Spleen (tissue), 11 donors: ENCODE results near the gene NFIB. TPM values are rescaled to one million over a fixed set of nuclear protein-coding genes. Genes with fewer than 3 reads are reported as not detected.

Experiments used
- DNase-seq: peaks from one replicate; pipeline ENCODE4 v3.0.0-alpha.2; 2020
- H3K27ac ChIP-seq, 8 donors: fragments of 200-600 bp; sonication (generic) in 7 of 8; 1 replicate in 4 of 8; 2 replicates in 4 of 8; pipeline versions ENCODE4 v1.5.0 to v1.8.0; 2016 to 2021; ENCODE audit warnings: inconsistent platforms in 4 of 8, mild to moderate bottlenecking in 4 of 8, moderate library complexity in 1 of 8
- H3K27me3 ChIP-seq, 7 donors: fragments of 200-600 bp; sonication (generic) in 6 of 7; replicated peaks in 1 of 7; 1 replicate in 4 of 7; 2 replicates in 3 of 7; pipeline versions ENCODE4 v1.5.0 to v1.8.0; 2016 to 2021; ENCODE audit warnings: inconsistent platforms in 3 of 7, mild to moderate bottlenecking in 1 of 7
- H3K36me3 ChIP-seq, 6 donors: fragments of 200-600 bp; sonication (generic) in 5 of 6; 1 replicate in 4 of 6; 2 replicates in 2 of 6; pipeline versions ENCODE4 v1.5.0 to v1.8.0; 2016 to 2021; ENCODE audit warnings: inconsistent platforms in 2 of 6
- H3K4me1 ChIP-seq, 6 donors: fragments of 200-600 bp; sonication (generic) in 5 of 6; 1 replicate in 3 of 6; 2 replicates in 3 of 6; pipeline versions ENCODE4 v1.5.0 to v1.8.0; 2016 to 2021; ENCODE audit warnings: inconsistent platforms in 3 of 6
- H3K4me3 ChIP-seq, 8 donors: fragments of 200-600 bp; sonication (generic) in 7 of 8; 1 replicate in 4 of 8; 2 replicates in 4 of 8; pipeline versions ENCODE4 v1.5.0 to v1.8.0; 2016 to 2021; ENCODE audit warnings: inconsistent platforms in 4 of 8, mild to moderate bottlenecking in 4 of 8, moderate library complexity in 2 of 8
- H3K9me3 ChIP-seq, 8 donors: fragments of 200-600 bp; sonication (generic) in 7 of 8; 1 replicate in 4 of 8; 2 replicates in 4 of 8; pipeline versions ENCODE4 v1.5.0 to v1.8.0; 2016 to 2021; ENCODE audit warnings: inconsistent platforms in 4 of 8
- CTCF ChIP-seq, 11 experiments: fragments of 200-600 bp in 7 of 11; fragments of 450-650 bp in 4 of 11; sonication (generic) in 4 of 11; IDR thresholded peaks in 8 of 11; conservative IDR thresholded peaks in 3 of 11; 1 replicate in 7 of 11; 2 replicates in 4 of 11; pipeline versions ENCODE4 v1.4.0 to v1.8.0; 2016 to 2021; ENCODE audit warnings: antibody characterized with exemption in 11 of 11, inconsistent platforms in 4 of 11, mild to moderate bottlenecking in 1 of 11
- POLR2A ChIP-seq, 3 donors: fragments of 450-650 bp; IDR thresholded peaks; one replicate each; pipeline ENCODE4 v1.5.1; 2017; ENCODE audit warnings: antibody characterized with exemption in 3 of 3, mild to moderate bottlenecking in 1 of 3
- POLR2AphosphoS5 ChIP-seq, 3 donors: sonication (generic); formaldehyde crosslinking; IDR thresholded peaks; one replicate each; pipeline ENCODE4 v1.5.1; 2017; ENCODE audit warnings: antibody characterized with exemption in 3 of 3
- WGBS, 5 donors: extraction: QIAGEN DNeasy Blood & Tissue Kit in 3 of 5; methylation state at CpG; one replicate each; pipeline versions ENCODE4 v1.1.5 to v1.1.7; 2013 to 2018; 5-methylcytosine and 5-hydroxymethylcytosine counted together
- intact Hi-C: fragments of 100-400 bp; cut with DNase I; formaldehyde crosslinking; loops from one replicate; pipeline ENCODE4 v1.15.0; 2023; ENCODE audit warnings: low total_unique reads
- polyA plus RNA-seq, 3 donors: library from polyadenylated mRNA; stranded (reverse); fragments of 200-250 nt; gene quantifications; one replicate each; pipeline ENCODE4 v1.2.1, GENCODE V29; 2013
- total RNA-seq, 7 donors: library from RNA; depleted of rRNA in 3 of 7; stranded (reverse); fragments of >200 nt in 3 of 7; fragmentation: NEBNext Ultra II Directional in 4 of 7; extraction: Animal tissue kit (Norgen Biotek cat#: 25700) in 4 of 7; gene quantifications; one replicate each; pipeline versions ENCODE4 v1.1.0 to v1.2.1, GENCODE V29; 2016 to 2021
- donor health status: healthy with polysubstance abuse.
- donor health status: DM: no; HTN: no; CAD: no; lungs with moderate emphysema.
- donor health status: DM: no; HTN: no; CAD: no.
- donor health status: Bipolar disorder and iron deficiency.
- donor health status: healthy.
- donor health status: DM: no; HTN: no; CAD: no.
- donor health status: DM: yes; HTN: yes; CAD: no.

Gene NFIB
- total and polyA plus RNA-seq, 10 donors = 3.6 to 96.8 (median 48.4) TPM

DNA sequence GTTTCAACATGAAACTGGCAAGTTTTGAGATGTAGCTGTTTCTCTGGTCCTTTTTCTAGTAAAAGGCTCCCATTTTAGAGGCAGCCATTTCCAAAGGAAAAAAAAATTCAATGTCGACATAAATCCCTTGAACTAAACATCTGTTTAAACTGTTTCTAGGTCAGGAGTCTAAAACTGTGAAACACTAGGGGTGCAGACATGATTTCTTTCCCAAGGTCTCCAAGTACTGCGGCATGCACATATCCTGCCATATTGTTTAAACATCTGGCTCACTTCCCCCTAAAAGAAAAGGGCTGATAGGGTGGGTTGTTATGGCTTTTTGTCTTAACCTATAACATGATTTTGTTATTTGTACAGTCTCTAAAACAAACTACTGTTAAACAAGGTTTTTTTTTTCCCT lies 51.1 kb downstream of the NFIB start:
- no peaks in the 10 kb centered on the region for H3K4me1 ChIP-seq
- 60 to 88% (median 72%) methylated on average over 2 of the region's 2 CpGs for WGBS, 5 donors

DNA sequence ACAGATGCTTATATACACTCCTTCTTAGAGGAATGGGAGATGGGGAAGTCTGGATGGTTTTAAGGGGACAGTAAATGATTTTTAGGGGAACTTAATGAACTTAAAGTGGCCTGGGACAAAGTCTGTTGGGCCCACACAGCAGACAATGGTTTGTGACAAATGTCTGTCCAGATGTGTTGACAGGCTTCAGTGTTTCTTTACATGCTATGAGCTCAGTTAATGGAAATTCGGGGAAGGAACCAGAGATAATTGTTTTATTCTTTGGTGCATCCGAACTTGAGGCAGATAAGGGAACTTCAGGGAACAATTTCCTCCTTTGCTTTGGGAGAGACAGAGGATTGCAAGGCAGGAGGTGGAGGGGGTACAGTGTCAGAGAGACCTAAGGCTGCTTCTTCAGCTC lies 52.3 kb downstream of the NFIB start:
- intact Hi-C loops = no loop called here
- peaks cover 0 to 6% (median 0%) of the 10 kb centered on the region in 6 donors for H3K4me1 ChIP-seq
- H3K27me3 ChIP-seq = no peaks in the 10 kb centered on the region
- no peak overlapping the region for H3K4me3 ChIP-seq
- H3K27ac ChIP-seq = no peak overlapping the region
- no peaks in the 10 kb centered on the region for H3K36me3 ChIP-seq
- TF ChIP-seq POLR2AphosphoS5 (IDR thresholded peaks at IDR 0.05) (no peak), CTCF (IDR thresholded peaks at IDR 0.05 in 8 of 11, conservative IDR thresholded peaks at IDR 0.05 in 3 of 11) (no peak), POLR2A (IDR thresholded peaks at IDR 0.05) (no peak)
- WGBS, 5 donors = 60 to 86% (median 74%) methylated on average over 2 of the region's 2 CpGs
- no peaks in the 10 kb centered on the region for H3K9me3 ChIP-seq
- no peak for DNase-seq

More for the DNA sequence above, 51.1 kb downstream of the NFIB start:
- intact Hi-C loops = no loop called here
- no peaks in the 10 kb centered on the region for H3K27me3 ChIP-seq
- no peak overlapping the region for H3K27ac ChIP-seq
- TF ChIP-seq CTCF (IDR thresholded peaks at IDR 0.05 in 8 of 11, conservative IDR thresholded peaks at IDR 0.05 in 3 of 11) = no peak
- TF ChIP-seq POLR2AphosphoS5 (IDR thresholded peaks at IDR 0.05) = no peak
- TF ChIP-seq POLR2A (IDR thresholded peaks at IDR 0.05) = no peak
- no peak overlapping the region for H3K4me3 ChIP-seq
- no peaks in the 10 kb centered on the region for H3K9me3 ChIP-seq
- H3K36me3 ChIP-seq = no peaks in the 10 kb centered on the region
- no peak for DNase-seq

GRCh38 chr9:14260101-14260500 lies 53.8 kb downstream of the NFIB start:
- H3K4me1 ChIP-seq = peaks cover 0 to 7% (median 0%) of the 10 kb centered on the region in 6 donors

GRCh38 chr9:14258660-14259239 lies 55.2 kb downstream of the NFIB start:
- no peak overlapping the region for H3K27ac ChIP-seq
- H3K9me3 ChIP-seq = no peaks in the 10 kb centered on the region
- 55 to 71% (median 61%) methylated on average over 4 of the region's 4 CpGs for WGBS, 5 donors
- H3K27me3 ChIP-seq = no peaks in the 10 kb centered on the region
- peaks cover 0 to 7% (median 0%) of the 10 kb centered on the region in 6 donors for H3K4me1 ChIP-seq
- no peaks in the 10 kb centered on the region for H3K36me3 ChIP-seq
- TF ChIP-seq POLR2AphosphoS5 (IDR thresholded peaks at IDR 0.05) (no peak), CTCF (IDR thresholded peaks at IDR 0.05 in 8 of 11, conservative IDR thresholded peaks at IDR 0.05 in 3 of 11) (no peak)
- DNase-seq = no peak
- intact Hi-C loops = no loop called here
- no peak overlapping the region for H3K4me3 ChIP-seq

More at GRCh38 chr9:14260101-14260500, 53.8 kb downstream of the NFIB start:
- Histone ChIP-seq H3K4me3 (no peak overlapping the region), H3K36me3 (no peaks in the 10 kb centered on the region), H3K27me3 (no peaks in the 10 kb centered on the region), H3K9me3 (no peaks in the 10 kb centered on the region), H3K27ac (no peak overlapping the region)
- no peak for DNase-seq
- WGBS, 5 donors = 89 to 95% (median 93%) methylated on average over 4 of the region's 4 CpGs
- intact Hi-C loops = no loop called here
- no peak for TF ChIP-seq POLR2A (IDR thresholded peaks at IDR 0.05)

DNA sequence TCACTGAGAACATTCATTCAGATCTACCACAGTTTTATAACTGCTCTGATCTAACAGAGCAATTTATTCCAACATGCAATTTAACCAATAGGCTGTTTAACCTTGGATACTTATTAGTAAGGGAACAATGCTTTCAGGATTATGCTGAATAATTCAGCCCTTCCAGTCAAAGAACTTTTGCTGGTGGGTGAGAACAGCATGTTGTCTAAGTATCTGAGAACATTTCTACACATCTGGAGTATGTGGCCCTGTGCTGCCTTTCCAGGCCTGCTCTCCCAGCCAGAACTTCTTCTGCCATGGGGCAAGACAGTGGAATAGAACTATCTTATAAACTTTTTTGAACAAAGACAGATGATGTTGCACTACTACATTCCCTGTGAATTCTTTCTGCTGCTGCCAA lies 55.8 kb downstream of the NFIB start:
- H3K9me3 ChIP-seq = no peaks in the 10 kb centered on the region
- no peak overlapping the region for H3K4me3 ChIP-seq
- TF ChIP-seq CTCF (IDR thresholded peaks at IDR 0.05 in 8 of 11, conservative IDR thresholded peaks at IDR 0.05 in 3 of 11) (no peak), POLR2A (IDR thresholded peaks at IDR 0.05) (no peak), POLR2AphosphoS5 (IDR thresholded peaks at IDR 0.05) (no peak)
- H3K27ac ChIP-seq = no peak overlapping the region
- no peaks in the 10 kb centered on the region for H3K27me3 ChIP-seq
- H3K4me1 ChIP-seq = peaks cover 0 to 7% (median 0%) of the 10 kb centered on the region in 6 donors
- intact Hi-C loops = no loop called here
- DNase-seq = no peak
- H3K36me3 ChIP-seq = no peaks in the 10 kb centered on the region
